ENCODE results near the gene OSBPL1A. TPM values are rescaled to one million over a fixed set of nuclear protein-coding genes. Genes with fewer than 3 reads are reported as not detected.

Gene OSBPL1A
- total RNA-seq, 4 donors from 2014 or later, result 16.1 to 80.0 (median 61.4) TPM

DNA sequence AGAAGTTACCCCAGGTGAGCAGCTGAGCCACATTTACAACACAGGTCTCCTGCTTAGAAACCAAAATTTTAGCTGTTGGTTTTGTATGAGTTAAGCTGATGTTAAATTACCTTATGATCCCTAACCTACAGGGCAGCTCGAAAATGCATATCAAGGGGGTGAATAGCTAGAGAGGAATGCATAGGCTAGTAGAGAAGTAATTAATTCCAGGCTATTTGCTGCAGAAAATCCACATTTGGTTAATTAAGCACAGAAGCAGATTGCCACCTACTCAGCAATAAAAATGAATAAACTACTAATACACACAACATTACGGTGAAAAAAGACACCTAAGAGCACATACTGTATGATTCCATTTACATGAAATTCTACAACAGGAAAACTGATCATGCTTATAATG, 91.4 kb downstream of the OSBPL1A start:
- in situ Hi-C loops (cut with MboI; ENCODE audit: low pct_ligation_motif_present in 1 of 4, low pct_unique_long_range_greater_than_20kb in 1 of 4, low sequenced_read_pairs in 3 of 4), result no loop called here
- intact Hi-C loops (cut with DNase I; ENCODE audit: low total_unique reads), result no loop called here
- WGBS, 2 donors (ENCODE audit: low coverage in 1 of 2), result 93% methylated on average over 2 of the region's 2 CpGs; no CpG with 5 or more reads in 1 of the 2 donors
- TF ChIP-seq POLR2A (IDR thresholded peaks at IDR 0.05) (no peak), EP300 (IDR thresholded peaks at IDR 0.05; ENCODE audit: low read depth) (no peak), POLR2AphosphoS5 (IDR thresholded peaks at IDR 0.05) (no peak)
- TF ChIP-seq, protein P1, sequence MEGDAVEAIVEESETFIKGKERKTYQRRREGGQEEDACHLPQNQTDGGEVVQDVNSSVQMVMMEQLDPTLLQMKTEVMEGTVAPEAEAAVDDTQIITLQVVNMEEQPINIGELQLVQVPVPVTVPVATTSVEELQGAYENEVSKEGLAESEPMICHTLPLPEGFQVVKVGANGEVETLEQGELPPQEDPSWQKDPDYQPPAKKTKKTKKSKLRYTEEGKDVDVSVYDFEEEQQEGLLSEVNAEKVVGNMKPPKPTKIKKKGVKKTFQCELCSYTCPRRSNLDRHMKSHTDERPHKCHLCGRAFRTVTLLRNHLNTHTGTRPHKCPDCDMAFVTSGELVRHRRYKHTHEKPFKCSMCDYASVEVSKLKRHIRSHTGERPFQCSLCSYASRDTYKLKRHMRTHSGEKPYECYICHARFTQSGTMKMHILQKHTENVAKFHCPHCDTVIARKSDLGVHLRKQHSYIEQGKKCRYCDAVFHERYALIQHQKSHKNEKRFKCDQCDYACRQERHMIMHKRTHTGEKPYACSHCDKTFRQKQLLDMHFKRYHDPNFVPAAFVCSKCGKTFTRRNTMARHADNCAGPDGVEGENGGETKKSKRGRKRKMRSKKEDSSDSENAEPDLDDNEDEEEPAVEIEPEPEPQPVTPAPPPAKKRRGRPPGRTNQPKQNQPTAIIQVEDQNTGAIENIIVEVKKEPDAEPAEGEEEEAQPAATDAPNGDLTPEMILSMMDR (IDR thresholded peaks at IDR 0.05), result no peak
- Histone ChIP-seq H3K4me3 (no peak overlapping the region), H3K36me3 (no peaks in the 10 kb centered on the region), H3K27me3 (no peaks in the 10 kb centered on the region), H3K27ac (no peak overlapping the region), H3K4me1 (no peaks in the 10 kb centered on the region), H3K9me3 (no peaks in the 10 kb centered on the region)
- no peak for DNase-seq

DNA sequence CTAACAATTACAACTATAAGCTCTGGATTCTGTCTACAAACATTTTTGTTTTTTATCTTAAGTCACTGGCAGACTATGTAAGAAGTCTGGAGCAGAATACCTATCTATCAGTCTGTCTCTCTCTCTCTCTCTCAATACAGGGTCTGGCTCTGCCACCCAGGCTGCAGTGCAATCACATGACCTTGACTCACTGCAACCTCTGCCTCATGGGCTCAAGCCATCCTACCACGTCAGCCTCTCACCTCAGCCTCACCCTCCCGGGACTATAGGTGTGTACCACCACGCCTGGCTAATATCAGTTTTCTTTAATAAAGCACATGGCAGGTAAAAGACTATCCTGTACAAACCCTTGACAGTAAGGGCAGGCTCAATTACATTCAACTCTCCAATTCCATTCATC, 96.9 kb downstream of the OSBPL1A start:
- intact Hi-C loops (cut with DNase I; ENCODE audit: low total_unique reads) (no loop called here), in situ Hi-C loops (cut with MboI; ENCODE audit: low pct_ligation_motif_present in 1 of 4, low pct_unique_long_range_greater_than_20kb in 1 of 4, low sequenced_read_pairs in 3 of 4) (no loop called here)
- no peak overlapping the region for H3K27ac ChIP-seq
- no peak overlapping the region for H3K4me3 ChIP-seq
- no peaks in the 10 kb centered on the region for H3K9me3 ChIP-seq
- no peak for DNase-seq
- H3K27me3 ChIP-seq, result no peaks in the 10 kb centered on the region
- TF ChIP-seq, protein P1 (IDR thresholded peaks at IDR 0.05), result no peak
- TF ChIP-seq POLR2AphosphoS5 (IDR thresholded peaks at IDR 0.05) (no peak), EP300 (IDR thresholded peaks at IDR 0.05; ENCODE audit: low read depth) (no peak), POLR2A (IDR thresholded peaks at IDR 0.05) (no peak)
- H3K36me3 ChIP-seq, result no peaks in the 10 kb centered on the region
- H3K4me1 ChIP-seq, result no peaks in the 10 kb centered on the region
- 81 to 83% methylated on average over 3 of the region's 3 CpGs for WGBS, 2 donors (ENCODE audit: low coverage in 1 of 2)

DNA sequence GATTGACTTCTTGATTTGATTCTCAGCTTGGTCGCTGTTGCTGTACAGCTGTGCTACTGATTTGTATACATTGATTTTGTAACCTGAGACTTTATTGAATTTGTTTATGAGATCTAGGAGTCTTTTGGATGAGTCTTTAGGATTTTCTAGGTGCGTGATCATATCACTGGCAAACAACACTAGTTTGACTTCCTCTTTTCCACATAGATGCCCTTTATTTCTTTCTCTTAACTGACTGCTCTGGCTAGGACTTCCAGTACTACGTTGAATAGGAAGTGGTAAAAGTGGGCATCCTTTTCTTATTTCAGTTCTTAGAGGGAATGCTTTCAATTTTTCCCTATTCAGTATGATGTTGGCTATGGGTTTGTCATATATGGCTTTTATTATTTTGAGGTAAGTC, 101.3 kb downstream of the OSBPL1A start:
- intact Hi-C loops (cut with DNase I; ENCODE audit: low total_unique reads) (no loop called here), in situ Hi-C loops (cut with MboI; ENCODE audit: low pct_ligation_motif_present in 1 of 4, low pct_unique_long_range_greater_than_20kb in 1 of 4, low sequenced_read_pairs in 3 of 4) (no loop called here)
- Histone ChIP-seq H3K4me1 (no peaks in the 10 kb centered on the region), H3K9me3 (no peaks in the 10 kb centered on the region), H3K36me3 (no peaks in the 10 kb centered on the region), H3K27me3 (no peaks in the 10 kb centered on the region), H3K4me3 (no peak overlapping the region), H3K27ac (no peak overlapping the region)
- no peak for DNase-seq
- TF ChIP-seq POLR2AphosphoS5 (IDR thresholded peaks at IDR 0.05), result no peak
- TF ChIP-seq EP300 (IDR thresholded peaks at IDR 0.05; ENCODE audit: low read depth), result no peak
- TF ChIP-seq POLR2A (IDR thresholded peaks at IDR 0.05), result no peak
- TF ChIP-seq, protein P1 (IDR thresholded peaks at IDR 0.05), result no peak
- 67 to 73% methylated on average over 3 of the region's 3 CpGs for WGBS, 2 donors (ENCODE audit: low coverage in 1 of 2)

DNA sequence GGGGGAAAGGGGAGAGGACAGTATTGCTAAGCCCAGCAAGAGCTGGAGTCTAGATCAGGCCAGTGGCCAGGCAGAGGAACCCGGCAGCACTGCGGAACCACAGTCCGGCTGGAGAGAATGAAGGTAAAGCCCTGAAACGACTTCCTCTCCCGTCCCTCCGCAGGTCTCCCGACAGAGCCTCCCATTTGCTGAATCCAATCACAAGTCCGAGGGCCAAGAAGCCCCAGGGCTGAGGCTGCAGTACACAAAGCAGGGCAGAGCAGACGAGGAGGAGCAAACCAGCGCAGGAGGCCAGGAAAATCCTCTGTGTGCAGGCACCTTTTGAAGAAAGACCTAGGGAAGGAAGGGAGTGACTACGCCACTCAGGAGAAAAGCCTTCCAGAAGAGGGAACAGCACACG, 104.4 kb downstream of the OSBPL1A start:
- in situ Hi-C loops (cut with MboI; ENCODE audit: low pct_ligation_motif_present in 1 of 4, low pct_unique_long_range_greater_than_20kb in 1 of 4, low sequenced_read_pairs in 3 of 4) (no loop called here), intact Hi-C loops (cut with DNase I; ENCODE audit: low total_unique reads) (no loop called here)
- Histone ChIP-seq H3K9me3 (no peaks in the 10 kb centered on the region), H3K27ac (no peak overlapping the region), H3K4me3 (no peak overlapping the region), H3K4me1 (no peaks in the 10 kb centered on the region), H3K36me3 (no peaks in the 10 kb centered on the region), H3K27me3 (no peaks in the 10 kb centered on the region)
- DNase-seq, result no peak
- WGBS, 2 donors (ENCODE audit: low coverage in 1 of 2), result 79 to 86% methylated on average over 3 to 12 of the region's 12 CpGs
- TF ChIP-seq POLR2A (IDR thresholded peaks at IDR 0.05), result no peak
- TF ChIP-seq, protein P1 (IDR thresholded peaks at IDR 0.05), result no peak
- TF ChIP-seq POLR2AphosphoS5 (IDR thresholded peaks at IDR 0.05), result no peak

Data from transverse colon (tissue), 4 donors.